HUES48 (cell line): ENCODE results near the gene MAGI2.

Experiments
- H3K27ac ChIP-seq: one replicate; pipeline ENCODE4 v1.7.0; 2013; ENCODE audit warnings: low read depth, low read length, inconsistent platforms
- H3K27me3 ChIP-seq: 2 replicates; pipeline ENCODE4 v1.6.1; 2013; ENCODE audit warnings: mild to moderate bottlenecking, low read length; ENCODE audit not compliant: control insufficient read depth, insufficient read depth
- H3K36me3 ChIP-seq: 2 replicates; pipeline ENCODE4 v1.6.1; 2013; ENCODE audit warnings: low read length; ENCODE audit not compliant: control insufficient read depth, insufficient read depth
- H3K4me1 ChIP-seq: 2 replicates; pipeline ENCODE4 v1.6.1; 2013; ENCODE audit warnings: mild to moderate bottlenecking, low read length; ENCODE audit not compliant: control insufficient read depth, insufficient read depth
- H3K4me3 ChIP-seq: 2 replicates; pipeline ENCODE4 v1.5.1; 2013; ENCODE audit warnings: mild to moderate bottlenecking, low read depth, low read length
- H3K9ac ChIP-seq: 2 replicates; pipeline ENCODE4 v1.6.1; 2013; ENCODE audit warnings: mild to moderate bottlenecking, low read depth, low read length, moderate library complexity
- H3K9me3 ChIP-seq: 2 replicates; pipeline ENCODE4 v1.6.1; 2013; ENCODE audit warnings: low read length; ENCODE audit not compliant: control insufficient read depth, insufficient read depth

The MAGI2 gene

GRCh38 chr7:78383096-78383880 is 1070.2 kb downstream of the MAGI2 start:
- no peak overlapping the region for H3K27ac ChIP-seq
- H3K9ac ChIP-seq = no peak overlapping the region
- peaks cover 2% of the 10 kb centered on the region; the same call in 1 of the 2 replicates for H3K4me1 ChIP-seq
- H3K9me3 ChIP-seq = no peaks in the 10 kb centered on the region
- H3K27me3 ChIP-seq = no peaks in the 10 kb centered on the region
- H3K4me3 ChIP-seq = no peak overlapping the region
- no peaks in the 10 kb centered on the region for H3K36me3 ChIP-seq

DNA sequence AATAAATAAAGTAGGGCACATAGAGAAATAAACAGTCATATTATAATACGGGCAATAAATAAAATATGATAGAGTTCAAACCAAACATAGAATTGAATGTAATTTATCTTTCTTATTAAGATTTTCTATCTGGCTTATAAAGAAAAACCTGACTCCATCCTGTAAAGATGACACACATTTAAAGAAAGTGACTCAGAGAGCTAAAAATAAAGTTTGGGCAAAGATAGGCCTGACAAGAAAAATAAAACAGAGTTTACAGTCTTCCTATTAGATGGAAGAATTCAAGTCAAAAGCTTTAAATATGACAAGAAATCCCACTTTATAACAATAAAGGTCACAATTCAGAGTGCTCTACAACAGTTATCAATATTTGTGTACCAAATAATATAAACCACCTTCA is 1074.3 kb downstream of the MAGI2 start:
- Histone ChIP-seq H3K27me3 (no peaks in the 10 kb centered on the region), H3K36me3 (no peaks in the 10 kb centered on the region), H3K4me1 (peaks cover 2% of the 10 kb centered on the region; the same call in 1 of the 2 replicates), H3K4me3 (no peak overlapping the region), H3K9ac (no peak overlapping the region), H3K9me3 (no peaks in the 10 kb centered on the region), H3K27ac (no peak overlapping the region)

- H3K27me3 ChIP-seq = no peaks in the 10 kb centered on the region
- no peak overlapping the region for H3K4me3 ChIP-seq
- H3K4me1 ChIP-seq = peaks cover 2% of the 10 kb centered on the region; the same call in 1 of the 2 replicates
- H3K9me3 ChIP-seq = no peaks in the 10 kb centered on the region
- no peak overlapping the region for H3K9ac ChIP-seq
- no peak overlapping the region for H3K27ac ChIP-seq
- H3K36me3 ChIP-seq = no peaks in the 10 kb centered on the region
These were observed 1075.9 kb downstream of the MAGI2 start for GRCh38 chr7:78377532-78377931.

DNA sequence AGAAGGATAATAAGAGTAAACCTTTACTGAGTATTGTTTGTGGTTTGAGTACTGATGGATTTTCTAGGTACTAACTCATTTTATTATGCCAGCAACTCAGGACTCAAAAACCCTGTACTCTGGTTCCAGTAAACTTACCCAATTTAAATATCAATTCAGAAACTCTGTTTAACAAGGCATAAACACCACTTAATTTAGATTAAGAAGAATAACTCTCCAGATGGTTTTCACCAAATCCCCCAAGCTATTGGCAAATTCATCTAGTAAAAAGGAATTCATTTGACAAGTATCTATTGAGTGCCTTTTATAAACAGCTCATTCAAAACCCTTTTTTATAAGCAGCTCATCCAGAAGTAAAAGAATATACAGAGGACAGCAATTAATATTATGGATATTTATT is 1082.5 kb downstream of the MAGI2 start:
- no peaks in the 10 kb centered on the region for H3K27me3 ChIP-seq
- H3K36me3 ChIP-seq = no peaks in the 10 kb centered on the region
- H3K4me3 ChIP-seq = no peak overlapping the region
- H3K27ac ChIP-seq = no peak overlapping the region
- no peak overlapping the region for H3K9ac ChIP-seq
- no peaks in the 10 kb centered on the region for H3K9me3 ChIP-seq
- no peaks in the 10 kb centered on the region; the same call in 1 of the 2 replicates for H3K4me1 ChIP-seq

GRCh38 chr7:78368771-78369170 is 1084.7 kb downstream of the MAGI2 start:
- no peak overlapping the region for H3K9ac ChIP-seq
- no peak overlapping the region for H3K4me3 ChIP-seq
- H3K27ac ChIP-seq = no peak overlapping the region
- H3K4me1 ChIP-seq = no peaks in the 10 kb centered on the region; the same call in 1 of the 2 replicates
- H3K9me3 ChIP-seq = no peaks in the 10 kb centered on the region
- H3K36me3 ChIP-seq = no peaks in the 10 kb centered on the region
- no peaks in the 10 kb centered on the region for H3K27me3 ChIP-seq

DNA sequence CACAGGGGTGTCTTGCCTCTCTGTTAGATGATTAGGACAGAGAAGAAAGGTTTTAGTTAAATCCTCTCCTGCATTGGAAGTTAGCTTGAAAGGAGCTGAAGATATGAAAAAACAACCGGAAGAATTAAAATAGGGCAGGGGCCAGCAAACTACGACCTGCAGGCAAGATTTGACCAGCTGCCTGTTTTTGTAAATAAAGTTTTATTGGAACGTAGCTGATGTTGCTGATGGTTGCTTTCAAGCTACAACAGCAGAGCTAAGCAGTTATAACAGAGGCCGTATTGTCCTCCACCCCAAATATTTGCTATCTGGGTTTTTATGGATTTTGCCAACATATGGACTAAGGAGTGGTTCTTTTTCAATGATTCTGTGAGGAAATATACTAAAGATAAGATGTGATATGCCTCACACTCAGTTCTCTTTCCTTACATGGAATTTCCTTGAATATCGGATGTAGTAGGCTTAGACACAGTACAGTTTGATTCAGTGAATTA is 1086.1 kb downstream of the MAGI2 start:
- Histone ChIP-seq H3K4me3 (no peak overlapping the region), H3K9me3 (no peaks in the 10 kb centered on the region), H3K9ac (no peak overlapping the region), H3K36me3 (no peaks in the 10 kb centered on the region), H3K27me3 (no peaks in the 10 kb centered on the region), H3K4me1 (no peaks in the 10 kb centered on the region; the same call in 1 of the 2 replicates), H3K27ac (no peak overlapping the region)

DNA sequence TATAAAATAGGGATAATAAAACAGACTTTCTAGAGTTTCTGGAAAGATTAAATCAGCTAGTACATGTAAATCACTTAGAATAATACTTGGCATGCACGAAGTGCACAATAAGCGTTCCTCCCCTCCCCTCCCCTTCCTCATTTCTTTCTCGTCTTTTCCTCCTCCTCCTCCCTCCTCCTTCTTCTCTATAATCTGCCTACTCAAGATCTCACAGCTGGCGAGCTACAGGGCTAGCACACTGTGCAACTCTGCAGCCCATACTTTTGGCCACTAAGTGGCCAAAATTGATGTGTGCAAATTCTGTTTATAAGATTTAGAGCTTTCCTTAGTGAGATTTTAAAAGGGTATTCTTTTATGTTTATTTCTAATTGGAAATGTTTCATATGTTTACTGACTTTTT is 1089.6 kb downstream of the MAGI2 start:
- no peaks in the 10 kb centered on the region for H3K9me3 ChIP-seq
- no peak overlapping the region for H3K27ac ChIP-seq
- H3K36me3 ChIP-seq = no peaks in the 10 kb centered on the region

DNA sequence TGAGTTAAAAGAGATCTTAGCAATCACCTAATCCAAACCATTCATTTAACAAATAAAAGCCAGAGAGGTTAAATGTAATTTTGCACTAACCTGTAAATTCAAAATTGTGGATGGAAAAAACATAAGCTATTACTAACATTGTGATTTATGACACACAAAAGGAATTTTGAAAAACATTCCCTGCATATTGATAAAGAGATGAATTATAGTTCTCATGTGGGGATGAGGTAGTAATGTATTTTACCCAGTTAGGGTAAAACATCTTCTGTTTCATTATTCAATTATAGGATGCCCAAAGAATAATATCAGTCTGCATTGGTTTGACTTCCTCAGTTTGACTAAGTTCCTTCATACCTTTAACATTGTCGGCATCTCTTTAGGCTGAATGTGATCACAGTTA is 1093.6 kb downstream of the MAGI2 start:
- no peak overlapping the region for H3K9ac ChIP-seq
- no peaks in the 10 kb centered on the region for H3K36me3 ChIP-seq
- H3K9me3 ChIP-seq = no peaks in the 10 kb centered on the region
- H3K27me3 ChIP-seq = no peaks in the 10 kb centered on the region
- no peak overlapping the region for H3K4me3 ChIP-seq
- H3K4me1 ChIP-seq = peaks cover 6% of the 10 kb centered on the region; the same call in 1 of the 2 replicates
- no peak overlapping the region for H3K27ac ChIP-seq

More for the DNA sequence above, 1089.6 kb downstream of the MAGI2 start:
- Histone ChIP-seq H3K9ac (no peak overlapping the region), H3K4me3 (no peak overlapping the region), H3K4me1 (no peaks in the 10 kb centered on the region), H3K27me3 (no peaks in the 10 kb centered on the region)

DNA sequence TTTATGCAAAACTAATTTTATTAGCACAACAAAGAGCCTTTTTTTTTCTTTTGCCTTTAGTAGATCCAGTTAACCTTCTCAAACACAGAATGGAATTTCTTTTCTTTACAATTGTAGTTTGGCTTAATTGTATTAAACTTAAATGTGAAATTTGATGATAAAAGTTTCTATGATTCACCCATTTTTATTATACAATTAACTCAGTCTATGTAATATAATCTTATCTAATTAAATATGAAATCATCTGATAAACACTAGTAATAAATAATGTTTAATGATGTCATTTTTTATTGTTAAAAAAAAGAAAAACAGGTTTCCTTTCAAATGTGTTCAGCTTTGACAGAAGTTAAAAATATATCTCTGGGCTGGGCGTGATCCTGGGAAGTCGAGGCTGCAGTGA is 1095.8 kb downstream of the MAGI2 start:
- Histone ChIP-seq H3K36me3 (no peaks in the 10 kb centered on the region), H3K9ac (no peak overlapping the region)

GRCh38 chr7:78355834-78356233 is 1097.6 kb downstream of the MAGI2 start:
- Histone ChIP-seq H3K36me3 (no peaks in the 10 kb centered on the region), H3K9ac (no peak overlapping the region), H3K27me3 (no peaks in the 10 kb centered on the region), H3K4me1 (peaks cover 13% of the 10 kb centered on the region), H3K4me3 (no peak overlapping the region), H3K9me3 (no peaks in the 10 kb centered on the region), H3K27ac (no peak overlapping the region)

More for the DNA sequence above, 1095.8 kb downstream of the MAGI2 start:
- no peaks in the 10 kb centered on the region for H3K9me3 ChIP-seq
- no peak overlapping the region for H3K27ac ChIP-seq
- H3K4me3 ChIP-seq = no peak overlapping the region
- peaks cover 9% of the 10 kb centered on the region; the same call in 1 of the 2 replicates for H3K4me1 ChIP-seq
- H3K27me3 ChIP-seq = no peaks in the 10 kb centered on the region

DNA sequence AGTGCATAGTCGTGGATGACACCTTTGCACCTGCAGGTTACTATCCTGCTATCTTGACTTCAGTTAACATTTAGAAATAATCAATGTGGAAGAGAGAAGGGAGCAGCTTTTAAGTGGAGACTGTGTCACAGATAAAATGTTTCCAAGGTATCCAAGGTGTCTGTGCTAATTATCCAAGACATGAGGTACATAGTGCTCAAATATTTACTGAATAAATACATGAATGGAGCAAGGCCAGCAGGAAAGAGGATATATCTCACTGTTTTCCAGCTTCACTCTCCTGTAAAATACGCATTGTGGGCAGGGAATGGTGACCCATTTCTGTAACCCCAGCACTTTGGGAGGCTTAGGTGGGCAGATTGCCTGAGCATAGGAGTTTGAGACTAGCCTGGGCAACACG is 1102.5 kb downstream of the MAGI2 start:
- H3K9ac ChIP-seq = no peak overlapping the region
- H3K36me3 ChIP-seq = no peaks in the 10 kb centered on the region
- no peaks in the 10 kb centered on the region for H3K27me3 ChIP-seq
- no peak overlapping the region for H3K4me3 ChIP-seq
- H3K4me1 ChIP-seq = peaks cover 11% of the 10 kb centered on the region
- H3K9me3 ChIP-seq = no peaks in the 10 kb centered on the region
- no peak overlapping the region for H3K27ac ChIP-seq
